RKO (cell line): ENCODE data around the gene CAV1.
"Not testable (repeated sequence)": the region's sequence is repeated elsewhere in the genome, so short reads cannot be mapped to it uniquely, and the experiment has no call there.

Source experiments
- DNase-seq: peaks from one replicate; pipeline ENCODE4 v3.0.0-alpha.2; 2016; ENCODE audit warnings: low spot score

CAV1 gene

GRCh38 chr7:116582164-116582732, 57.4 kb downstream of the CAV1 start:
- DNase-seq = no peak

GRCh38 chr7:116582806-116583444, 58.1 kb downstream of the CAV1 start:
- DNase-seq = no peak

GRCh38 chr7:116583653-116584052, 58.8 kb downstream of the CAV1 start:
- no peak for DNase-seq

- DNase-seq = no peak
These were observed 59.9 kb downstream of the CAV1 start for GRCh38 chr7:116584721-116585120.

- DNase-seq = no peak
These were observed 60.6 kb downstream of the CAV1 start for GRCh38 chr7:116585392-116585791.

GRCh38 chr7:116585967-116586366, 61.1 kb downstream of the CAV1 start:
- no peak for DNase-seq

GRCh38 chr7:116587200-116587599, 62.4 kb downstream of the CAV1 start:
- not testable (repeated sequence) for DNase-seq

GRCh38 chr7:116588225-116588624, 63.4 kb downstream of the CAV1 start:
- peak; percentile 30 for DNase-seq

- peak; percentile 75 for DNase-seq
These were observed 64.1 kb downstream of the CAV1 start for GRCh38 chr7:116588641-116589594.

GRCh38 chr7:116591202-116592040, 66.6 kb downstream of the CAV1 start:
- peak; percentile 74 for DNase-seq

GRCh38 chr7:116592041-116592355, 67.2 kb downstream of the CAV1 start:
- no peak for DNase-seq

- DNase-seq = no peak
These were observed 67.6 kb downstream of the CAV1 start for GRCh38 chr7:116592445-116592844.

GRCh38 chr7:116593359-116594075, 68.7 kb downstream of the CAV1 start:
- DNase-seq = no peak

GRCh38 chr7:116595063-116595462, 70.2 kb downstream of the CAV1 start:
- no peak for DNase-seq

GRCh38 chr7:116597384-116597783, 72.5 kb downstream of the CAV1 start:
- DNase-seq = no peak

- no peak for DNase-seq
These were observed 73.4 kb downstream of the CAV1 start for GRCh38 chr7:116598278-116598677.

GRCh38 chr7:116598861-116599260, 74.0 kb downstream of the CAV1 start:
- DNase-seq = no peak

- DNase-seq = no peak
These were observed 76.6 kb downstream of the CAV1 start for GRCh38 chr7:116601426-116601825.

- no peak for DNase-seq
These were observed 82.5 kb downstream of the CAV1 start for GRCh38 chr7:116607299-116607698.

GRCh38 chr7:116610210-116610609, 85.4 kb downstream of the CAV1 start:
- no peak for DNase-seq

- DNase-seq = no peak
These were observed 85.9 kb downstream of the CAV1 start for GRCh38 chr7:116610721-116611120.
